Measurements from ENCODE around the gene SCN3A. TPM values are rescaled to one million over a fixed set of nuclear protein-coding genes. Genes with fewer than 3 reads are reported as not detected.

The SCN3A gene
- total RNA-seq, 6 experiments from 2014 or later, result 0.14 to 2.2 (median 1.9) TPM; not detected in 1

DNA sequence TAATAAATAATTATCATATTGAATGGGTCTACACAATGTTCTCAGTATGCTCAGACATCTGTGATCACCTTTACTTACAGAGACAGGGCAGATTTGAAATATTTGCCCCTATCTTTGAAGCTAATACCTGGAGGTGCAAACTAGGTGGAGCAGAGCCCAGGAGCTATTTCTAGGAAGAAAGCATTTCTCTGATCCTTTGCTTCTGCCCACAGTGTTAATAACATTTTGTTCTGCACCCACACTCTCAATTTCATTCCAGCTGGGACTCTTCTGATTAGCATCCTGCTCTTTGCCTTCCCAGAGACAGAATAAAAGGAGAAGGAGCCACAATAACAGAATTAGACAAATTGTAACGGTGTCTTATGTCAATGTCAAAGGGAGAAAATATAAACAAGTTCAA, 23.7 kb upstream of the SCN3A start:
- no peak for DNase-seq
- Mint-ChIP-seq H3K36me3 (ENCODE audit: low read depth) (no peaks in the 10 kb centered on the region), H3K27ac (no peak overlapping the region), H3K4me1 (ENCODE audit: low read depth) (no peaks in the 10 kb centered on the region), H3K27me3 (ENCODE audit: insufficient read depth) (no peaks in the 10 kb centered on the region), H3K4me3 (no peak overlapping the region), H3K9me3 (peaks cover 4% of the 10 kb centered on the region; the same call in 1 of the 2 replicates)
- no peak for TF ChIP-seq CTCF (IDR thresholded peaks at IDR 0.05)

DNA sequence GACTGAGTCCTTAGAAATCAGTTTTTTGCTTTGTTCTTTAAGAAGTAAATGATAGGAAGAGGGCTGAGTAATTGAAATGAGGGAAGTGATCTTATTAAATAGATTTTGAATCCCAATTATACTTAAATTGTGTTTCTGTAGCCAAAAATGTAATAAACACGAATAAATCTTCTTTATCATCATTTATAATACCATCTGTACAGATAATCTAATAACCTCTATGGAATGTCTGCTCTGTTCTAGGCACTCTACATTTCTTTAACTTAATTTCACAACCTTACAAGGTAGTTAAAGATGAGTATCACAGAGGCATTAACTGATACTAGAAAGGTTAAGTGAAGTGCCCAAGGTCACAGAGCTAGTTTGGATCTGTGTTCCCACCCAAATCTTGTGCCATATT, 21.1 kb upstream of the SCN3A start:
- H3K27me3 Mint-ChIP-seq (ENCODE audit: insufficient read depth), result no peaks in the 10 kb centered on the region
- no peak for TF ChIP-seq CTCF (IDR thresholded peaks at IDR 0.05)
- H3K36me3 Mint-ChIP-seq (ENCODE audit: low read depth), result no peaks in the 10 kb centered on the region
- peaks cover 4% of the 10 kb centered on the region; the same call in 1 of the 2 replicates for H3K9me3 Mint-ChIP-seq
- no peak overlapping the region for H3K27ac Mint-ChIP-seq
- DNase-seq, result no peak
- no peak overlapping the region for H3K4me3 Mint-ChIP-seq
- H3K4me1 Mint-ChIP-seq (ENCODE audit: low read depth), result no peaks in the 10 kb centered on the region

DNA sequence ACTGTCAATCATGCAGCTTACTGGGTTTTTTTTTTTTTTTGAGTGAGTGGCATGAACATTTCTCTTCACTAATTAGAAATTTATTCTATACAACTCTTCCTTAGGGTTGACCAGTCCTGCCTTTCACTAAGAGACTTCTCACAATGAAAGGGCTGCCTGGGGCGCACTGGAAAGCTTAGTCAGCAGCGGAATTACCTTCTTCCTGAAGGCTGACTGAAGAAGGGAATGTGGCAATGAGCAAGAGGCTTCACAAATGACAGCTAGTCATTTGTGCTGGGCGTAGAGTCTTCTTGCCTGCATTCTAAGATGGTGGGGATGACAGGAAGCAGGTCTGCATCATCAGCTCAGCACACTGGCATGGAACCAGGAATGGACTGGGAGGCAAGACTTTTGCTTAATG, 15.6 kb upstream of the SCN3A start:
- no peak for TF ChIP-seq CTCF (IDR thresholded peaks at IDR 0.05)
- H3K36me3 Mint-ChIP-seq (ENCODE audit: low read depth), result no peaks in the 10 kb centered on the region
- no peaks in the 10 kb centered on the region for H3K9me3 Mint-ChIP-seq
- no peak overlapping the region for H3K27ac Mint-ChIP-seq
- no peak overlapping the region for H3K4me3 Mint-ChIP-seq
- no peaks in the 10 kb centered on the region for H3K27me3 Mint-ChIP-seq (ENCODE audit: insufficient read depth)
- no peaks in the 10 kb centered on the region for H3K4me1 Mint-ChIP-seq (ENCODE audit: low read depth)
- no peak for DNase-seq

GRCh38 chr2:165214093-165214492, 10.2 kb upstream of the SCN3A start:
- Mint-ChIP-seq H3K36me3 (ENCODE audit: low read depth) (no peaks in the 10 kb centered on the region), H3K27ac (no peak overlapping the region), H3K4me3 (no peak overlapping the region), H3K9me3 (no peaks in the 10 kb centered on the region), H3K27me3 (ENCODE audit: insufficient read depth) (peaks cover 2% of the 10 kb centered on the region; the same call in 1 of the 2 replicates), H3K4me1 (ENCODE audit: low read depth) (no peaks in the 10 kb centered on the region)
- TF ChIP-seq CTCF (IDR thresholded peaks at IDR 0.05), result no peak
- no peak for DNase-seq

- no peak overlapping the region for H3K27ac Mint-ChIP-seq
- no peaks in the 10 kb centered on the region for H3K9me3 Mint-ChIP-seq
- H3K4me3 Mint-ChIP-seq, result no peak overlapping the region
- TF ChIP-seq CTCF (IDR thresholded peaks at IDR 0.05), result no peak
- H3K27me3 Mint-ChIP-seq (ENCODE audit: insufficient read depth), result peaks cover 7% of the 10 kb centered on the region; the same call in 1 of the 2 replicates
- DNase-seq, result no peak
- no peaks in the 10 kb centered on the region for H3K4me1 Mint-ChIP-seq (ENCODE audit: low read depth)
- H3K36me3 Mint-ChIP-seq (ENCODE audit: low read depth), result no peaks in the 10 kb centered on the region
Observed at GRCh38 chr2:165208094-165208493, 4.2 kb upstream of the SCN3A start.

- no peak overlapping the region for H3K27ac Mint-ChIP-seq
- DNase-seq, result no peak
- H3K4me3 Mint-ChIP-seq, result no peak overlapping the region
- no peaks in the 10 kb centered on the region for H3K9me3 Mint-ChIP-seq
- H3K4me1 Mint-ChIP-seq (ENCODE audit: low read depth), result no peaks in the 10 kb centered on the region
- TF ChIP-seq CTCF (IDR thresholded peaks at IDR 0.05), result no peak
- peaks cover 8% of the 10 kb centered on the region; the same call in 1 of the 2 replicates for H3K27me3 Mint-ChIP-seq (ENCODE audit: insufficient read depth)
- H3K36me3 Mint-ChIP-seq (ENCODE audit: low read depth), result no peaks in the 10 kb centered on the region
Observed at GRCh38 chr2:165205865-165206264, 2.0 kb upstream of the SCN3A start.
